HG03196 (cell line): ENCODE data around the gene BRIP1.
"Not testable (repeated sequence)": the region's sequence is repeated elsewhere in the genome, so short reads cannot be mapped to it uniquely, and the experiment has no call there.

Source experiments
- ATAC-seq: cut with Tn5 transposase; IDR thresholded peaks from one replicate; pipeline ENCODE4 v1.9.1; 2021; ENCODE audit not compliant: unreplicated experiment

Gene BRIP1

DNA sequence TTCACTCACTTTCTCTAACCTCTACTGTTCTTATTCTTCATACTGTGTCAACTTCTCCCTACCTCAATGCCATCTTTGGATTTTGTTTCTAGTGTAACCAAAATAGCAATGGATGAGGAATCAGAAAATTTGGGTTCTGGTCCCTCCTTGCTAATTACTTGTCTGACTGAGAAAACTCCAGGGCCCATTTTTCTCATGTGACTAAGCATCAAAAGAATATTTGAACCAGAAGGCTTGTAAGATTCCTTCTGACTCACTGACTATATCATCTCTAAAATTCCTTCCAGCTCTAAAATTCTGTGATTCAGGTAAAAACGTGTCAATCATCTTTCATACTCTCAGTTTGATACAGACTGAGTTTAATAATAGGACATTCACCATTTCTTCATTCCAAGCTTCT, 57.9 kb downstream of the BRIP1 start:
- no peak for ATAC-seq

DNA sequence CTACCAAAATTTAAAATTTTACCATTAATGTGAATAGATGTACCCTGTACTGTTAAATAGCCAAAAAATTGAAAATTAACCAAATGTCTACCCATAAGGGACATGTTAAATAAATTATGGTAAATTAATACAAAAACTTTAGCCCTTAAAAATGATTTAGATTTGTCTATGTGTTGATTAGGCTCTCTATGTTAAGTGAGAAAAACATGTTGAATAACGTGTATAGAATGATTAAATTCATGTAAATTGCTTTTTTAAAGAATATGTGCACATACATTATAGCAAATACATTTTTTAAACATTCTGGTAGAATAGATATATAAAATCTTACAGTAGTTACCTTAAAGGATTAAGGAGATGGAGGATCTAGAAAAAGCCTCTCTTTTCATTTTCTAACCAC, 59.5 kb downstream of the BRIP1 start:
- ATAC-seq = no peak

DNA sequence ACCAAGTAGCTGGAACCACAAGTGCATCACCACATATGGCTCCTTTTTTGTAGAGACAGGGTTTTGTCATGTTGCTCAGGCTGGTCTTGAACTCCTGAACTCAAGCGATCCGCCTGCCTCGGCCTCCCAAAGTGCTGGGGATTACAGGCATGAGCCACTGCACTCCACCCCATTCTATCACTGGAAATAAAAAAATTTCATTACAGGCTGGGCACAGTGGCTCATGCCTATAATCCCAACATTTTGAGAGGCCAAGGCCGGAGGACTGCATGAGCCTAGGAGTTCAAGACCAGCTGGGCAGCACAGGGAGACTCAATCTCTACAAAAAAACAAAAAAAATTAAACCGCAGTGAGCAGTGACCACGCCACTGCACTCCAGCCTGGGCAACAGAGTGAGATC, 60.1 kb downstream of the BRIP1 start:
- no peak for ATAC-seq

DNA sequence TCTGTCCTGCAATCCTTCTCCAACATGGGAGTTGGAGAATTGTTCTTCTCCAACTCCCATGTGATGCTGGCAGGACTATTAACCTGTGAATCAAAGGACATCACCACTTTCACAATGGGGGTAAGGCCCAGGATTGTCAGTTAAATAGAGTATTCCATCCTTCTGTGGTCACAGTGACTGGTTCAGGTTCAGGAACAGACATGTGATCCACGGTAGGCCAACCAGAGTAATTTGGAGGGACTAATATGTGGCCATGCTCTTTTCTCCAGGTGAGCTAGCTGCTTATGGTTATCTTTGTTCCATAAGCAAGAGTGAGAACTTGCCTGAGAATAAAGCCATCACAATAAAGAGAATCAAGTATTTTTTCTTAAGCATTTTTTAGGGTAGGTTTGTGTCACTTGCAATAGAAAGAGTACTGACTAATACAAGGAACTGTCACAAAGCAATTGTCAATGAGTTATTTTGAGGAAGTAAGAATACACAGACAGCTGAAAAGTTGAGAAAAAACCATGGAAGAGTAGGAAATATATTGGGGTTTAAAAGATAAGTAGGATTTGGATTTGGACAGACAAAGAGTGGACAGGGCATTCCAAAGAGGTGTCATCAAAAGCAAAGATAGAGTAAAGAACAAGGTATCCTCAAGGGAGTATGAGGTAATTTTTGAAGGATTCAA, 63.4 kb downstream of the BRIP1 start:
- no peak for ATAC-seq

DNA sequence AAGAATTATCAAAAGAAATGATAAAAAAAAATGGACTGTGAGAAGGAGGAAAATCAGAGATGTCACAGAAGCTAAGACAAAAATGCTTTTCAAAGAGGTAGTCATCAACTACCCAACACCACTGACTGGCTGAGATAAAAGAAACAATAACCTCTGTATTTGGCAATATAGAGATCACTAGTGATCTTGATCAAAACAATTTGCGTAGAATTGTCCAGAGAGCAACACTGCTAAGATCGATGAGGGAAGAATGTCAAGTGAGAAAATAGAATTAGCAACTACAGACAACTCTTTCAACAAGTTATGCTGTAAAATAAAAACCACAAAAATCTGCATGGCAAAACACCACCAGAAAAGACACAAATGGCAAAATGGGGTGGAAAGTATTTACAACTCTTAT, 66.0 kb downstream of the BRIP1 start:
- ATAC-seq = no peak

DNA sequence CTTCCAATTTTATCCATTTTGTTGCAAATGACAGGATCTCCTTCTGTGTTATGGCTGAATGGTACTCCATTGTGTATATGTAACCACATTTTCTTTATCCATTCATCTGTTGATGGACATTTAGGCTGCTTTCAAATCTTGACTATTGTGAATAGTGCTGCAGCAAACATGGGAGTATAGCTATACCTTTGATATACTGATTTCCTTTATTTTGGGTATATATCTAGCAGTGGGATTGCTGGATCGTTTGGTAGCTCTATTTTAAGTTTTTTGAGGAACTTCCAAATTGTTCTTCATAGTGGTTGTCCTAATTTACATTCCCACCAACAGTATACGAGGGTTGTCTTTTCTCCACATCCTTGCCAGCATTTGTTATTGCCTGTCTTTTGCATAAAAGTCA, 67.8 kb downstream of the BRIP1 start:
- no peak for ATAC-seq

DNA sequence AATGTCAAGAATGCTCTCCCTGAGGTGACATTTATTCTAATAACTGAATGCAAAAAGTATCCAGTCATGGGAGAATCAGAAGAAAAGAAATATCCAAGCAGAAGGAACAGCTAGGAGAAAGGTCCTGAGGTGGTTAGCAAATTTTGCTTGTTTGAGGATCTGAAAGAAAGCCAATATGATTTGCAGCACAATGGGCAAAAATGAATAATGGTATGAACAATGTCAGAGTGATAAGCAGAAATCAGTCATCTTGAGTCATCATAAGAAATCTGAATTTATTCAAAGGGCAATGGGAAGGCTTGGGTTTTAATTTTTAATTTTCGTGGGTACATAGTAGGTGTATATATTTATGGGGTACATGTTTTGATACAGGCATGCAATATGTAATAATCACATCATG, 68.5 kb downstream of the BRIP1 start:
- no peak for ATAC-seq

DNA sequence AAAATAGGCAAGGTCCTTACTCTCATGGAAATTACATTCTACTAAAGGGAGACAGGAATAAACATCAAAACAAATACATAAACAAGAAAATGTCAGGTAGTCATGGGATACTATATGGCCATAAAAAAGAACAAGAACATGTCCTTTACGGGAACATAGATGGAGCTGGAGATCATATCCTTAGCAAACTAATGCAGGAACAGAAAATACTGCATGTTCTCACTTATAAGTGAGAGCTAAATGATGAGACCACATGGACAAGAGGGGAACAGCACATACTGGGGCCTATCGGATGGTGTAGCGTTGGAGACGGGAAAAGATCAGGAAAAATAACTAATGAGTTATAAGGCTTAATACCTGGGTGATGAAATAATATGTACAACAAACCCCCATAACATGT, 69.1 kb downstream of the BRIP1 start:
- ATAC-seq = no peak

DNA sequence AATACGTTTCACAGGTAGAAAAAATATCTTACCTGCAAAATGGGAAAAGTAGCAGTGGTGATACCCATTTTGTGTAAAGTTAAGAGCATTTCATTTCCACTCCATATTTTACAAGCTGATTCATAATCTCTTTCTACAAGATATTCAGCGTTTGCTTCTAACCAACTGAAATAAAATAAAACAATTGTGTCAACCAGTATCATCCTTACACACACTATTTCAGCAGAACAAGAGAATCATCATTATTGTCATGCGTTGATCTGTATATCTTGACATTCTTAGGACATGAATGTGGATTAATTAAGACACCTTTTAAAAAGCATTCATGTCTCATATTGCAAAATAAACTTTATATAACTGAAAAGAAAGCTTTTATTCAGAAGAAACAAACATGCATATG, 69.8 kb downstream of the BRIP1 start:
- ATAC-seq = no peak

DNA sequence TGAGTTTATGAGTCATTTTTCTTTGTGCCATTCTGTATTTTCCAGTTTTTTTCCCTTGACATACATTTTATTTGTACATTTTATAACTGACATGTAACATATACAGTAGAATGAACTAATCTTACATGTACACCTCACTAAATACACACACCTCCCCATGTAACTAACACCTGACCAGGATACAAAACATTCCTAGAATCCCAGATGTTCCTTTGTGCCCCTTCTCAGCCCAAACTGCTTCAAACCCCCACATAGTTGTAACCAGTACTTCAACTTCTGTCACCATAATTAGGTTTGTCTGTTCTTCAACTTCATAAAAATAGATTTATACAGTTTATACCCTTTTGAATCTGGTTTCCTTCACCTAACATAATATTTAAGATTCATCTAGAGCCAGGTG, 73.5 kb downstream of the BRIP1 start:
- no peak for ATAC-seq

DNA sequence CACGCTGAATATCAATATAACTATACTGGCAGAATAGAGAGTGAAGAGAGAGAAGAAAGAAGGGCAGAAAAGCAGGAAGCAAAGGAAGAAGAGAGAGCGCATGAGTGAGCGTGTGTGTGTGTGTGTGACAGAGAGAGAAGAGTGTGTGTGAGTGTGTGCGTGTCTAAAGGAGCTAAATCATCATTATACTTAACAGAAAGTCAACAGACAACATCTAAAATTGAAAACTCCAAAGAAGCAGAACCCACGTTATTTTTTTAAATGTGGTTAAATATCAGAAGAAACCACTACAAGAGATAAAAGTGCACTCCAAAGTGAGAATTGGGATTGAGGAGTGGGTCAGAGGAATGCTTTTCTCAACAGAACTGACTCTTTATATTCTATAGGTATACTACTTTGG, 77.2 kb downstream of the BRIP1 start:
- no peak for ATAC-seq

DNA sequence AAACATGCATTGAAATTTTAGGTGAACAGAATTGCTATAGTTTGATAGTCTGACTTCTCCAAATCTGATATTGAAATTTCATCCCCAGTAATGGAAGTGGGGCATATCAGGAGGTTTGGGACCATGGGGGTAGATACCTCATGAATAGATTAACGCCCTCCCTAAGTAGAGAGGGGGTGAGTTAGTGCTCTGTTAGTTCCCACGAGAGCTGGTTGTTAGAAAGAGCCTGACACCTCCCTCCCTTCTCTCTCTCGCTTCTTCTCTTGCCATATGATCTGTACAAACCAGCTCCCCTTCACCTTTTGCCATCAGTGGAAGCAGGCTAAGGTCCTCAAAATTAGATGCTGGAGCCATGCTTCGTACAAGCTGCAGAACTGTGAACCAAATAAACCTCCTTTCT, 78.8 kb downstream of the BRIP1 start:
- no peak for ATAC-seq

DNA sequence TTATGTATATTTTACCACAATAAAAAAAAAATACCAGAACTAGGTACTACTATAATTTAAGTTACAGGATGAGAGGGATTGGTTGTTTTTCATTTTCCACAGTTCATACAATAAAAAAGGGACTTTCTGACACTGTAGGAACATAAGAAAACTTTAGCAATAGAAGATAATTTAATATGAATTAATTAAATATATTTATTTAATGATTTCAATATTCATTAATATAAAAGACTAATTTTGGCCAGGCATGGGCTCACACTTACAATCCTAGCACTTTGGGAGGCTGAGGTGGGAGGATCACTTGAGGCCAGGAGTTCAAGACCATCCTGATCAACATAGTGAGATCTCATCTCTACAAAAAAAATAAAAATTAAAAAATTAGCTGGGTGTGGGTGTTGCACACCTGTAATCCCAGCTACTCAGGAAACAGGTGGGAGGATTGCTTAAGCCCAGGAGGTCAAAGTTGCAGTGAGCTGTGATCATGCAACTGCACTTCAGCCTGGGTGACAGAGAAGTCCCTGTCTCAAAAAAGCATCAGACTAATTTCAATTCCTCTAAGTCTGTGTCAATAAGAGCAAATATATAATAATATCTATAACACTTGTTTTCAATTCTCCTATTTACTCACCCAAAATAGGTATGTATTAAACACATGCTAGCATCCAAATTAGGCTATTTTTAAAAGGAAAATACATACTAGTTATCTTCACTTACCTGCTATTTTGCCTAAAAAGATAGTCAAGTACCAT, 79.6 kb downstream of the BRIP1 start:
- ATAC-seq = no peak

DNA sequence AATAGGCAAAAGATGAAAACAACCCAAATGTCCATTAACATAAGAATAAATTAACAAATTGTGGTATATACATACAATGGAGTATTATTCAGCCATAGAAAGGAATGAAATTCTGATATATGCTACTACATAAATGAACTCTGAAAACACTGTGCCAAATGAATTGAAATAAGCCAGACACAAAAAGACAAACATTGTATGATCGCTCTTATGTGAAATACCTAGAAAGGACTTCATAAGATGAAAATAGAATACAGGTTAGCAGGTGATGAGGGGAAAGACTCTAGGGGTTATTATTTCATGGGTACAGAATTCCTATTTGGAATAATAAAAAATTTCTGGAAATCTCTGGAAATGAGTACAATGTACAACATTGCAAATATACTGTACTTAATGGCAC, 80.2 kb downstream of the BRIP1 start:
- ATAC-seq = no peak

DNA sequence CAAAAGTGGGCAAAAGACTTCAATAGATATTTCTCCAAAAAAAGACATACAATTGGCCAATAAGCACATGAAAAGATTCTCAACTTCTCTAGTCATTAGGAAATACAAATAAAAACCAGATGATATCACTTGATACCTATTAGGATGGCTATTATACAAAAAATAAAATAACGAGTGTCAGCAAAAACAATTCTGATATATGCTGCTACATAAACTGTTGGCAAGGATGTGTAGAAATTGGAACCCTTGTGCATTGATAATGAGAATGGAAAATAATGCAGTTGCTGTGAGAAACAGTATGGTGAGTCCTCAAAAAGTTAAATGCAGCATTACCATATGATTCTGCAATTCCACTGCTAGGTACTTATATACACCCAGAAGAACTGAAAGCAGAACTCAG, 80.6 kb downstream of the BRIP1 start:
- no peak for ATAC-seq

DNA sequence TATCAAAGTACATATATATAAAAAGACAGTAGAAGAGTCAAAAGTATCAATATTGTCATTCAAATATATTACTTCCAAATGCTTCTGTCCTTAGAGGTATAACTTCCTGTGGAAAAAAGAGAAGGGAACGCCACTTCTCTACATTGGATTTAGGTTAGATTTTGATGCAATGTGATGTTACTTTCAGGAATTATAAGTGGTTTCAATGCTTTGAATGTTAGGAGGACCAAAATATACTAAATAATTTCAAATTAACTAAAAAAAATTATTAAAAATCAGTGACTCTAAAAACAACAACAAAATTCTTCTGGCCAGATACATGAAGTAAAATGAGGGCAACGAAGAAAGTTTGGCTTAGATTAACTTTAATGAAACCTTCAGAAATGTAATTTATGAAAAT, 88.0 kb downstream of the BRIP1 start:
- no peak for ATAC-seq

DNA sequence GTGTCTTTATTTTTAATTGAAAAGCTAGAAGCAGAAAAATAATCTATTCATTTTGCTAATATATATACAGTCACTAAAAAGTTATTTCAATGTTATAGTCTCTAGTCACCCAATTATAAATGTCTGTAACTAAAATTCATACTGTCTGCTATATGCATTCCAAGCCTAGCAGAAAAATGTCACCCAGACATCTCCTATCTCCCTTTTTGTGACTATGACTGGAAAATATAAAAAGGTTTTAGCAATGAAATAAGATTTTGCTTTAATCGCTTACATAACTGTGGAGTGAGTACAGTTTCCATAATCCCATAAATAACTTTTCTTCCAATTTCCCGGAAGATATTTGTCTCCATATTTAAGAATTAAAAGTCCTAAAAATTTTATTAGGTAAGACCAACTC, 88.6 kb downstream of the BRIP1 start:
- no peak for ATAC-seq

DNA sequence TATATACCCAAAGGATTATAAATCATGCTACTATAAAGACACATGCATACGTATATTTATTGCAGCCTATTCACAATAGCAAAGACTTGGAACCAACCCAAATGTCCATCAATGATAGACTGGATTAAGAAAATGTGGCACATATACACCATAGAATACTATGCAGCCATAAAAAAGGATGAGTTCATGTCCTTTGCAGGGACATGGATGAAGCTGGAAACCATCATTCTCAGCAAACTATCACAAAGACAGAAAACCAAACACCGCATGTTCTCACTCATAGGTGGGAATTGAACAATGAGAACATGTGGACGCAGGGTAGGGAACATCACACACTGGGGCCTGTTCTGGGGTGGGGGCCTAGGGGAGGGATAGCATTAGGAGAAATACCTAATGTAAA, 89.2 kb downstream of the BRIP1 start:
- not testable (repeated sequence) for ATAC-seq

DNA sequence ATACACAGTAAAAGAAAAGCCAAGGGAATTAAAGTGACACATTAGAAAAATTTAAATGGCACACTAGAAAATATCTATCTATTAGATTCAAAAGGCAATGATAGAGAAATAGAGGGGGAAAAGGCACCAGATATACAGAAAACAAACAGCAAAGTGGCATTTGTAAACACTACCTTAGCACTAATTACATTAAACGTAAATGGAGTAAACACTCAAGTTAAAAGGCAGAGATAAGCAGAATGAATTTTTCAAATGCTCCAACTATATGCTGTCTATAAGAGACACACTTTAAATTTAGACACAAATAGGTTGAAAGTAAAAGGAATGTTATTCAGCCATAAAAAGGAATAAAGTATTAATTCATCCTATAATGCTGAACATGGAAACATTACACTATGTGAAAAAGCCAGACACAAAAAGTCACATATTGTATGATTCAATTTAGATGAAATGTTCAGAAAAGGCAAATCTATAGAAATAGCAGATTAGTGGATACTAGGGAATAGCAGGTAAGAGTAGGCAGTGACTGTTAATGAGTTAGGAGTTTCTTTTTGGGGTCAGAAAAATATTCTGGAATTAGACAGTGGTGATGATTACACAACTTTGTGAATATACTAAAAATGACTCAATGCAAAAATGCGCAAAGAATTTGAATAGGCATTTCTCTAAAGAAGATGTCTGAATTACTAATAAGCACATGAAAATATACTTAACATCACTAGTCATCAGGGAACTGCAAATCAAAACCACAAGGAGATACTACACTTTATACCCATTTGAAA, 92.4 kb downstream of the BRIP1 start:
- ATAC-seq = no peak

DNA sequence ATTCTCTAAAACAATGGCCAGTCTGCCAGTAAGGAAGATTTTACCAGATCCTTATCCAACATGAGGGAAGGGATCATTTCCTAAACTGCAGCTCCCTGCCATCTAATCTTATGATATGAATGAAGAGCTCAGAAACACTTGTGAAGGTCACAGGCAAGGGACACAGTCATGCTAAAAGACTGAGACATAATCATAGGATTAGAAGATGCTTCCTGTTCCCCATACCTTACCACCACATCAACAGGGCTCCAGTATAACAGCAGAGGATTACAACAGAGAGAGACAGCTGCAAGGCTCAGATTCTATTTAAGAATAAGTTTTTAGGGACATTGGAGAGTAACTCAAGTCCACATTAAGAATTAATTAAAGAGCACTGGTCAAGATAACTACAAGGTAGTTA, 93.3 kb downstream of the BRIP1 start:
- ATAC-seq = no peak

DNA sequence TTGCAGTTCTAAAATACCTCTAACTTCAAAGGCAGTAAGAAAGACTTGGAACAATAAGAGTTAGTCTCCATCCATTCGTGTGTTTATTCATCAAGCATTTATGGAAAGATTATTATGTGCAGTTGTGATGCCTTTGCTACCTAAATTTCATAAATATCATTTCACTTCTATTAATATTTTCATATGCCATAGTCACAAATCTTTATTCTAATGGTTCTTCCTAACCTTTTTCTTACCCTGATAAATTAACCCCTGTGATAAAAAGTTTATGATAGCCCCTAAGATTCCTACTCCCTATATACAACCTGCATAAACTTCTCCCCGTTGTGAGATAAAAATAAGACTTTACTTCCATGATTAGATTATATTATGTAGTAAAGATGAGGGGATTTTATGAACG, 94.9 kb downstream of the BRIP1 start:
- ATAC-seq = no peak

DNA sequence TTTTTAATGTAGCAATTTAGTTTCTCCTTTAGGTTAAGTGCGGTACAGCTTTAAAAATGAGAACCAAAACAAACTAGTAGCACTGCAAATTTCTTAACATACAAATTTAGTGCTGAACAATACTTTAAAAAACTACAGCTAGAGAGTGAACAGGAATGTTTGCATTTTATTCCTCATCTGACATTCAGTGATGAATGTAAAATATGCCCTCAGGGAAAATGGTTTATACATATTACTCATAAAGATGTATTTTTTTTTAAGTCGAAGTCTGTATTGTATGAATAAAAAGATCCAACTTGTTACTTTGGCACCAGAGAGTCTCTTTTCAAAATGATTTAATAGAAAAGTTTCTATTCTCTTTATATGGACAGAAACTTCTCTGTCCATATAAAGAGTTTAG, 96.8 kb downstream of the BRIP1 start:
- no peak for ATAC-seq
